Neuronal stem cell (in vitro differentiated cells): ENCODE data around the gene PCBP3.
"Not testable (repeated sequence)": the region's sequence is repeated elsewhere in the genome, so short reads cannot be mapped to it uniquely, and the experiment has no call there.

ENCODE experiments used
- DNase-seq: peaks from one replicate; pipeline ENCODE4 v3.0.0-alpha.2; 2013; ENCODE audit warnings: low spot score
- H2AFZ ChIP-seq: one replicate; pipeline ENCODE4 v1.6.1; 2013; ENCODE audit warnings: mild to moderate bottlenecking, low read length, inconsistent platforms
- H2AK5ac ChIP-seq: 2 replicates; pipeline ENCODE4 v1.6.1; 2013; ENCODE audit warnings: low read depth, mild to moderate bottlenecking, inconsistent platforms, low read length, moderate library complexity, mixed read lengths
- H2BK120ac ChIP-seq: 2 replicates; pipeline ENCODE4 v1.6.1; 2013; ENCODE audit warnings: low read depth, mild to moderate bottlenecking, inconsistent platforms, low read length, moderate library complexity, mixed read lengths
- H2BK12ac ChIP-seq: one replicate; pipeline ENCODE4 v1.6.1; 2013; ENCODE audit warnings: low read length, inconsistent platforms
- H2BK15ac ChIP-seq: 2 replicates; pipeline ENCODE4 v1.6.1; 2013; ENCODE audit warnings: mild to moderate bottlenecking, low read length, inconsistent platforms, mixed read lengths
- H2BK5ac ChIP-seq: one replicate; pipeline ENCODE4 v1.6.1; 2013; ENCODE audit warnings: inconsistent platforms, mild to moderate bottlenecking, low read length, moderate library complexity
- H3K14ac ChIP-seq: one replicate; pipeline ENCODE4 v1.6.1; 2013; ENCODE audit warnings: low read length, inconsistent platforms
- H3K18ac ChIP-seq: 2 replicates; pipeline ENCODE4 v1.6.1; 2013; ENCODE audit warnings: low read length, inconsistent platforms
- H3K23ac ChIP-seq: 2 replicates; pipeline ENCODE4 v1.6.1; 2013; ENCODE audit warnings: low read depth, mild to moderate bottlenecking, mixed read lengths, low read length, inconsistent platforms; ENCODE audit not compliant: poor library complexity
- H3K27ac ChIP-seq: replicated peaks from 3 replicates; pipeline ENCODE4 v1.5.1; 2013; ENCODE audit warnings: low read length, inconsistent platforms
- H3K27me3 ChIP-seq, 3 experiments: 2 replicates each; pipeline ENCODE4 v1.6.1; 2013; ENCODE audit warnings: low read length in 3 of 3, mild to moderate bottlenecking in 2 of 3, inconsistent platforms in 1 of 3, low read depth in 1 of 3, mixed read lengths in 1 of 3, moderate library complexity in 1 of 3; ENCODE audit not compliant: control insufficient read depth in 3 of 3, insufficient read depth in 3 of 3
- H3K36me3 ChIP-seq, 2 donors: replicated peaks in 1 of 2; 2 replicates each; pipeline ENCODE4 v1.6.1; 2013; ENCODE audit warnings: low read length in 2 of 2; ENCODE audit not compliant: control insufficient read depth in 2 of 2, insufficient read depth in 2 of 2
- H3K4ac ChIP-seq: 2 replicates; pipeline ENCODE4 v1.6.1; 2013; ENCODE audit warnings: inconsistent platforms, mild to moderate bottlenecking, low read length, moderate library complexity
- H3K4me1 ChIP-seq, 2 donors: 1 replicate in 1 of 2; 2 replicates in 1 of 2; pipeline ENCODE4 v1.6.1; 2013; ENCODE audit warnings: low read length in 2 of 2, low read depth in 1 of 2; ENCODE audit not compliant: control insufficient read depth in 2 of 2, insufficient read depth in 1 of 2
- H3K4me2 ChIP-seq: one replicate; pipeline ENCODE4 v1.6.1; 2013; ENCODE audit warnings: mild to moderate bottlenecking, low read length, inconsistent platforms; ENCODE audit not compliant: insufficient read depth, poor library complexity, severe bottlenecking
- H3K4me3 ChIP-seq, 2 donors: 2 replicates each; pipeline ENCODE4 v1.5.1; 2013; ENCODE audit warnings: low read length in 2 of 2, mild to moderate bottlenecking in 2 of 2, inconsistent platforms in 1 of 2, moderate library complexity in 1 of 2
- H3K79me1 ChIP-seq: one replicate; pipeline ENCODE4 v1.6.1; 2013; ENCODE audit warnings: low read depth, mild to moderate bottlenecking, inconsistent platforms, low read length, moderate library complexity
- H3K9ac ChIP-seq: one replicate; pipeline ENCODE4 v1.6.1; 2013; ENCODE audit warnings: mild to moderate bottlenecking, low read depth, low read length, inconsistent platforms; ENCODE audit not compliant: poor library complexity
- H3K9me3 ChIP-seq, 2 donors: replicated peaks in 1 of 2; 2 replicates each; pipeline versions ENCODE3 to v1.6.1; 2013; ENCODE audit warnings: low read length in 2 of 2, mild to moderate bottlenecking in 2 of 2, inconsistent platforms in 1 of 2, low read depth in 1 of 2, mixed read lengths in 1 of 2, moderate library complexity in 1 of 2; ENCODE audit not compliant: control insufficient read depth in 2 of 2, insufficient read depth in 1 of 2
- H4K8ac ChIP-seq: one replicate; pipeline ENCODE4 v1.6.1; 2013; ENCODE audit warnings: low read depth, mild to moderate bottlenecking, inconsistent platforms, low read length, moderate library complexity
- H4K91ac ChIP-seq: one replicate; pipeline ENCODE4 v1.6.1; 2013; ENCODE audit warnings: low read length, low read depth, mild to moderate bottlenecking, inconsistent platforms; ENCODE audit not compliant: poor library complexity
- WGBS, 2 donors: extraction: QIAGEN DNeasy Blood & Tissue Kit; methylation state at CpG; one replicate each; pipeline ENCODE4 v1.1.7; 2013; ENCODE audit warnings: missing lambda C conversion rate in 2 of 2, mixed read lengths in 1 of 2; ENCODE audit not compliant: insufficient read length in 2 of 2, insufficient replicate concordance in 1 of 2; ENCODE audit errors: extremely low coverage in 2 of 2; 5-methylcytosine and 5-hydroxymethylcytosine counted together

PCBP3 gene

DNA sequence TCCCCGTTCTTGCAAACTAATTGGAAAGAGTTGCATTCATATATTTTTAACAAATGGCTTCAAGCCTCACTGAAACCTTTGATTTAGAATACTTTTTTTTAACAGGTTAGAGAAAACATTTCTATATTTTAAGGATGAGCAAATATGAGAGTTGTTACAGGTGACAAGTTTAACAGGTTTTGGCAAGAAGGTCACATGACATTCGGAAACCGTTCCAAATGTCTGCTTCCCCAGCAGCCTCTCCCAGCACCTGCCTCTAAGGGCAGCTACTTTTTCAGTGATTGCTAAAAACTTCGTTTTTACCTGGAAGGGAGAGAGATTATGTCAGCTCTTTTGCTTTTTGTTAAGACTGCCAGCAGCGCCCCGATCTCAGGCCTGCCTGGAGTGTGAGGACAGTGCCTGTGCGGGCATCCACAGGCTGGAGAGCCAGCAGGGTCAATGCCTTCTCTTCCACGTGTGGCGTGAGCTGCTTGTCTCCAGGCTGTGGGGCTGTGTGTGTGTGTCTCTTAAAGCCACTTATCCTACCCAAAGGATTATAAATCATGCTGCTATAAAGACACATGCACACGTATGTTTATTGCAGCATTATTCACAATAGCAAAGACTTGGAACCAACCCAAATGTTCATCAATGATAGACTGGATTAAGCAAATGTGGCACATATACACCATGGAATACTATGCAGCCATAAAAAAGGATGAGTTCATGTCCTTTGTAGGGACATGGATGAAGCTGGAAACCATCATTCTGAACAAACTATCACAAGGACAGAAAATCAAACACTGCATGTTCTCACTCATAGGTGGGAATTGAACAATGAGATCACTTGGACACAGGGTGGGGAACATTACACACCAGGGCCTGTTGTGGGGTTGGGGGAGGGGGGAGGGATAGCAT is 21.8 kb upstream of the PCBP3 start:
- H3K27me3 ChIP-seq, result peaks cover 0 to 39% (median 0%) of the 10 kb centered on the region in 3 experiments
- H3K27ac ChIP-seq, H3K4me3 ChIP-seq, H2AK5ac ChIP-seq, H2AFZ ChIP-seq, H4K8ac ChIP-seq, H3K14ac ChIP-seq, DNase-seq, H2BK12ac ChIP-seq, H3K4me2 ChIP-seq, H3K18ac ChIP-seq, H2BK5ac ChIP-seq, H3K9me3 ChIP-seq, H4K91ac ChIP-seq, H3K79me1 ChIP-seq, H2BK15ac ChIP-seq, H2BK120ac ChIP-seq, H3K4ac ChIP-seq, H3K9ac ChIP-seq, H3K4me1 ChIP-seq, H3K36me3 ChIP-seq, H3K23ac ChIP-seq: not testable (repeated sequence)
- no CpG with 5 or more reads among the region's 10 CpGs for WGBS, 2 donors

DNA sequence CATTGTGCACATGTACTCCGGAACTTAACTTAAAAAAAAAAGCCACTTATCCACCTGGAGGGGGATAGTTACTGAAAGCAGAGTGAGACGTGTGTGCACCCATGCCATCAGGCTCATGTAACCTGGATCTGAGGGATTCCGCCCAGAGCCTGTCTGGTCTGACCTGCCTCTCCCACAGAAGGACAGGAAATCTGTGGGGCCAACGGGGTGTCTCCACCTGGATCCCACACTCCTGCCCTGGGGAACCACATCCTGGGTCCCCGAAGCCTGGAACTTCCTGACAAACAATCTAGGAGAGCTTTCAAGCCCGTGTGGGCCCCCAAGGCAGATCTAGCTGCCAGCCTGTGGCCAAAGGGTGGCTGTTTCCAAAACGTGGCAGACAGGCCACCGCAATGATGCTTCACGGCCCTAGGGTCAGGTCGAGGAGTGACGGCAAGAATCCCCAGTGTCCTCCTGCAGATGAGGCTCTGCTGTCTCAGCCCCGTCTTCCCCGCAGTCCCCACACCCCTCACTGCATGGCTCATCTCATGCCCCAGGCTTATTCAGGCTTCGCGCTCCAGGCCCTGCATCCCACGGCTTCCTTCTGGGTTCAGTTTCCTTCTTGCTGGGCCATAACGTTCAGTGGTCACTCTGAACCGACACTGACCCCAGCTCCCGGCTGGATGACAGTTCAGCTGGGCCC is 21.0 kb upstream of the PCBP3 start:
- Histone ChIP-seq H2AK5ac (peak overlapping the region; percentile 34), H3K4ac (no peak overlapping the region), H3K23ac (peak overlapping the region; percentile 48), H2BK120ac (no peak overlapping the region), H3K4me2 (no peak overlapping the region), H3K36me3 (no peaks in the 10 kb centered on the region), H2AFZ (no peak overlapping the region), H3K14ac (no peak overlapping the region), H3K79me1 (no peaks in the 10 kb centered on the region), H3K4me3 (no peak overlapping the region), H2BK12ac (no peak overlapping the region), H3K27ac (no peak overlapping the region), H3K9ac (peak overlapping the region; percentile 10), H3K4me1 (peaks cover 0 to 2% of the 10 kb centered on the region in 2 donors), H3K9me3 (peaks cover 0 to 4% of the 10 kb centered on the region in 2 donors), H4K8ac (no peak overlapping the region), H2BK5ac (no peak overlapping the region), H3K18ac (no peak overlapping the region), H3K27me3 (peaks cover 0 to 37% (median 0%) of the 10 kb centered on the region in 3 experiments), H4K91ac (no peak overlapping the region), H2BK15ac (no peak overlapping the region)
- DNase-seq, result no peak
- WGBS, 2 donors, result no CpG with 5 or more reads among the region's 19 CpGs

DNA sequence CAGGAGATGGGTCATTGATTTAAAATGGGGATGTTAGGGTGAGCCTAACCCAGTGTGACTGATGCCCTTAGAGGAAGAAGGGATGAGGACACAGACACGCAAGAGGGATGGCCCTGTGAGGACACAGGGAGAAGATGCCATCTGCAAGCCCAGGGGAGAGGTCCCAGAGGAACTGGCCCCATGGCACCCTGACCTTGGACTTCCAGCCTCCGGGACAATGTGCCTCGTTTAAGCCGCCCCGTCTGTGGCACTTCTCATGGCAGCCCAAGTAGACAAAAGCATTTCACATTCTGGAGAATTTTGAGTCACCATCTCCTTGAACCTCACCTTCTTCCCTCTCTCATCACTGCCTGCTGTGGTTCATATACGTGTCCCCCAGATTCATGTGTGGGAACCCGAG is 20.1 kb upstream of the PCBP3 start:
- H3K9ac ChIP-seq, result no peak overlapping the region
- H4K91ac ChIP-seq, result no peak overlapping the region
- no peak overlapping the region for H3K14ac ChIP-seq
- no peak overlapping the region for H4K8ac ChIP-seq
- no peak overlapping the region for H3K27ac ChIP-seq
- no peak overlapping the region for H2AK5ac ChIP-seq
- no peak overlapping the region for H2BK15ac ChIP-seq
- H2BK5ac ChIP-seq, result no peak overlapping the region
- H3K4me1 ChIP-seq, result no peaks in the 10 kb centered on the region
- no peaks in the 10 kb centered on the region for H3K79me1 ChIP-seq
- peaks cover 0 to 4% of the 10 kb centered on the region in 2 donors for H3K9me3 ChIP-seq
- H2BK120ac ChIP-seq, result no peak overlapping the region
- H3K4ac ChIP-seq, result no peak overlapping the region
- no peaks in the 10 kb centered on the region for H3K36me3 ChIP-seq
- no peak overlapping the region for H3K4me3 ChIP-seq
- H2AFZ ChIP-seq, result no peak overlapping the region
- H2BK12ac ChIP-seq, result no peak overlapping the region
- WGBS, 2 donors, result no CpG with 5 or more reads among the region's 7 CpGs
- H3K27me3 ChIP-seq, result peaks cover 0 to 28% (median 0%) of the 10 kb centered on the region in 3 experiments
- no peak for DNase-seq
- H3K4me2 ChIP-seq, result no peak overlapping the region
- H3K18ac ChIP-seq, result no peak overlapping the region
- no peak overlapping the region for H3K23ac ChIP-seq

DNA sequence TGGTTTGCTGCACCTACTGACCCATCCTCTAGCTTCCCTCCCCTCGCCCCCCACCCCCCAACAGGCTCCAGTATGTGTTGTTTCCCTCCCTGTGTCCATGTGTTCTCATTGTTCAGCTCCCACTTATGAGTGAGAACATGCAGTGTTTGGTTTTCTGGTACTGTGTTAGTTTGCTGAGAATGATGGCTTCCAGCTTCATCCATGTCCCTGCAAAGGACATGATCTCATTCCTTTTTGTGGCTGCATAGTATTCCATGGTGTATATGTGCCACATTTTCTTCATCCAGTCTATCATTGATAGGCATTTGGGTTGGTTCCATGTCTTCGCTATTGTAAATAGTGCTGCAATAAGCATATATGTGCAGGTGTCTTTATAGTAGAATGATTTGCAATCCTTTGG is 17.4 kb upstream of the PCBP3 start:
- not testable (repeated sequence) for H3K36me3 ChIP-seq, H3K18ac ChIP-seq, H3K4me2 ChIP-seq, H2AFZ ChIP-seq, H2BK5ac ChIP-seq, H2BK12ac ChIP-seq, H4K91ac ChIP-seq, H3K23ac ChIP-seq, H3K79me1 ChIP-seq, H2BK15ac ChIP-seq, H2AK5ac ChIP-seq, H3K27me3 ChIP-seq, H3K9ac ChIP-seq, DNase-seq, H4K8ac ChIP-seq, H3K4me3 ChIP-seq, H3K4ac ChIP-seq, H3K14ac ChIP-seq, H2BK120ac ChIP-seq, H3K9me3 ChIP-seq, H3K27ac ChIP-seq, H3K4me1 ChIP-seq
- no CpG with 5 or more reads among the region's 2 CpGs for WGBS, 2 donors
